DND-41 (cell line): ENCODE results near the gene CLSTN2.

ENCODE experiments used
- ATAC-seq: fragments of 200-7000 bp; cut with Tn5 transposase; 3 replicates; pipeline ENCODE4 v1.9.1; 2021; ENCODE audit warnings: low read depth; ENCODE audit not compliant: insufficient read depth
- DNase-seq: peaks from one replicate; pipeline ENCODE4 v3.0.0-alpha.2; 2020
- H2AFZ ChIP-seq: 2 replicates; pipeline ENCODE4 v1.6.0; 2012; ENCODE audit warnings: low read depth, low read length
- H3K27ac ChIP-seq: 2 replicates; pipeline ENCODE4 v1.5.1; 2012; ENCODE audit warnings: low read length, inconsistent platforms
- H3K27me3 ChIP-seq: fragments of 200-600 bp; sonication (generic); 2 replicates; pipeline ENCODE4 v1.6.0; 2012; ENCODE audit warnings: low read length, mild to moderate bottlenecking, inconsistent platforms; ENCODE audit not compliant: insufficient read depth, poor library complexity
- H3K36me3 ChIP-seq: 2 replicates; pipeline ENCODE4 v1.5.1; 2012; ENCODE audit warnings: low read length, inconsistent platforms; ENCODE audit not compliant: insufficient read depth
- H3K4me1 ChIP-seq: 2 replicates; pipeline ENCODE4 v1.5.1; 2012; ENCODE audit warnings: mild to moderate bottlenecking, low read length; ENCODE audit not compliant: insufficient read depth
- H3K4me2 ChIP-seq: 2 replicates; pipeline ENCODE4 v1.6.0; 2012; ENCODE audit warnings: mild to moderate bottlenecking, moderate library complexity, low read length, inconsistent platforms; ENCODE audit not compliant: insufficient read depth
- H3K4me3 ChIP-seq, 2 experiments: fragments of 200-600 bp in 1 of 2; shearing (Covaris generic) in 1 of 2; 2 replicates each; pipeline ENCODE4 v1.5.1; 2012 to 2016; ENCODE audit warnings: inconsistent platforms in 2 of 2, low read length in 2 of 2, mild to moderate bottlenecking in 2 of 2, low read depth in 1 of 2, moderate library complexity in 1 of 2
- H3K79me2 ChIP-seq: 2 replicates; pipeline ENCODE4 v1.6.0; 2012; ENCODE audit warnings: low read length, inconsistent platforms; ENCODE audit not compliant: insufficient read depth
- H3K9ac ChIP-seq: 2 replicates; pipeline ENCODE4 v1.6.0; 2012; ENCODE audit warnings: low read depth, mild to moderate bottlenecking, inconsistent platforms, low read length, moderate library complexity
- H3K9me3 ChIP-seq: 2 replicates; pipeline ENCODE4 v1.5.1; 2012; ENCODE audit warnings: low read length, moderate library complexity, mild to moderate bottlenecking, inconsistent platforms; ENCODE audit not compliant: insufficient read depth, severe bottlenecking
- H4K20me1 ChIP-seq: 2 replicates; pipeline ENCODE4 v1.6.0; 2012; ENCODE audit warnings: low read length; ENCODE audit not compliant: insufficient read depth
- EZH2 ChIP-seq: IDR thresholded peaks from 3 replicates; pipeline ENCODE4 v1.6.1; 2012; ENCODE audit warnings: borderline replicate concordance, low read depth, mild to moderate bottlenecking, moderate library complexity, low read length, inconsistent platforms; ENCODE audit not compliant: severe bottlenecking
- TF ChIP-seq, protein P1 (sequence below): IDR thresholded peaks from 2 replicates; pipeline ENCODE4 v1.5.1; 2012; ENCODE audit warnings: borderline replicate concordance, low read length, moderate library complexity, mild to moderate bottlenecking; ENCODE audit not compliant: poor library complexity, severe bottlenecking; ENCODE audit errors: extremely low read depth

Gene CLSTN2

DNA sequence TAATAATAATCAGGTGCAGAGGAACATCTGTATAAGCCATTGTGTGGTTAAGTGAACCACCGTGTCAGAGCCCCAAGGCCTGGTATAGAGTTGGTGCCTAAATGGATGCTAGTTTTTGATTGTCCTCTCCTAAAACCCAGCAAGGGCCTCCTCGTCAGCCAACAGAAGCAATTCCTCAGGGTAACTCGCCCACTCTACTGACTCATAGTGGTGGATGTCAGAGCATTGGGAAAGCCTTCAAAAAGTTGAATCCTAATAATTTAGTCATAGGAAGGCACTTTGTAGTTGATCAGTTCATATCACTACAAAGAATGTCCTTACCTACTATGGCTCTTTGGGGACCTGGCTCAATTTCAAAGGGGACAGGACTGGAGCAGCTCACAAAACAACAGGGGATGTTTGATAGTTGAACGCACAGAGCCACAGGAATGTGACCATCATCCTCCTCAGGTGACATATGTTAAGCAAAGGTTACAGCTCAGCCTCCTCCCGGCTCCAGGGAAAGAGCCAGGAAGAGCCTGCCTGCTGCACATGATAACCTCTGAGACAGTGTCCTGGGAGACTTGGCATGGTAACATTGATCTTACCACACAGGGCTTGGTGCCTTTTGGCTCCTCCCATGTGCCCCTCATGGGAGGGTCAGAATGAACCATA lies 338.7 kb downstream of the CLSTN2 start:
- Histone ChIP-seq H3K4me1 (no peaks in the 10 kb centered on the region), H3K79me2 (no peaks in the 10 kb centered on the region), H3K9ac (no peak overlapping the region), H4K20me1 (no peaks in the 10 kb centered on the region), H2AFZ (no peak overlapping the region), H3K4me2 (no peak overlapping the region), H3K4me3 (no peak overlapping the region), H3K27me3 (peaks cover 10% of the 10 kb centered on the region), H3K36me3 (no peaks in the 10 kb centered on the region), H3K27ac (no peak overlapping the region), H3K9me3 (no peaks in the 10 kb centered on the region)
- DNase-seq (no peak), ATAC-seq (no peak)
- no peak for TF ChIP-seq EZH2
- TF ChIP-seq, protein P1, sequence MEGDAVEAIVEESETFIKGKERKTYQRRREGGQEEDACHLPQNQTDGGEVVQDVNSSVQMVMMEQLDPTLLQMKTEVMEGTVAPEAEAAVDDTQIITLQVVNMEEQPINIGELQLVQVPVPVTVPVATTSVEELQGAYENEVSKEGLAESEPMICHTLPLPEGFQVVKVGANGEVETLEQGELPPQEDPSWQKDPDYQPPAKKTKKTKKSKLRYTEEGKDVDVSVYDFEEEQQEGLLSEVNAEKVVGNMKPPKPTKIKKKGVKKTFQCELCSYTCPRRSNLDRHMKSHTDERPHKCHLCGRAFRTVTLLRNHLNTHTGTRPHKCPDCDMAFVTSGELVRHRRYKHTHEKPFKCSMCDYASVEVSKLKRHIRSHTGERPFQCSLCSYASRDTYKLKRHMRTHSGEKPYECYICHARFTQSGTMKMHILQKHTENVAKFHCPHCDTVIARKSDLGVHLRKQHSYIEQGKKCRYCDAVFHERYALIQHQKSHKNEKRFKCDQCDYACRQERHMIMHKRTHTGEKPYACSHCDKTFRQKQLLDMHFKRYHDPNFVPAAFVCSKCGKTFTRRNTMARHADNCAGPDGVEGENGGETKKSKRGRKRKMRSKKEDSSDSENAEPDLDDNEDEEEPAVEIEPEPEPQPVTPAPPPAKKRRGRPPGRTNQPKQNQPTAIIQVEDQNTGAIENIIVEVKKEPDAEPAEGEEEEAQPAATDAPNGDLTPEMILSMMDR: no peak

DNA sequence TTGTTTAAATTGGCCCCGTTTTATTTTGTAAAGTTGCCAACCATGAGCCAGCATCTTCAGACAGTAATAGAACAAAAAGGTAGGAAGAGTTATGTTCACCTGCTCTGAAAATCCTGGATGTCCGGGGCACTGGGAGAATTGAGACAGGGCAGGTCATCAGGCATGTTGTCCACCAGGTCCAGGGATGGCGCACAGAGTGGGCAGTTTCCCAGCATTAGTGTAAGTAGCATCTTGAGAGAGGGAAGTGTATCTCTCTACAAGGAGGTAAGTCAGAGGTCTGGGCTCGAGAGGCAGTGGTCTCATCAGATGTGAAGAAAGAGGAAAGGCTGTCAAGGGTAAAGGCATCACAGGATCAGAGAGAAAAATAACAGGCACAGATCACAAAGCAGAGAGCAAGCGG lies 339.4 kb downstream of the CLSTN2 start:
- no peak for DNase-seq
- H3K4me3 ChIP-seq: no peak overlapping the region
- no peaks in the 10 kb centered on the region for H3K79me2 ChIP-seq
- no peaks in the 10 kb centered on the region for H3K9me3 ChIP-seq
- no peak overlapping the region for H3K4me2 ChIP-seq
- H4K20me1 ChIP-seq: no peaks in the 10 kb centered on the region
- H3K9ac ChIP-seq: no peak overlapping the region
- H3K36me3 ChIP-seq: no peaks in the 10 kb centered on the region
- TF ChIP-seq, protein P1: no peak
- no peak for TF ChIP-seq EZH2
- ATAC-seq: no peak
- H3K4me1 ChIP-seq: no peaks in the 10 kb centered on the region
- peaks cover 10% of the 10 kb centered on the region for H3K27me3 ChIP-seq
- no peak overlapping the region for H2AFZ ChIP-seq
- H3K27ac ChIP-seq: no peak overlapping the region

DNA sequence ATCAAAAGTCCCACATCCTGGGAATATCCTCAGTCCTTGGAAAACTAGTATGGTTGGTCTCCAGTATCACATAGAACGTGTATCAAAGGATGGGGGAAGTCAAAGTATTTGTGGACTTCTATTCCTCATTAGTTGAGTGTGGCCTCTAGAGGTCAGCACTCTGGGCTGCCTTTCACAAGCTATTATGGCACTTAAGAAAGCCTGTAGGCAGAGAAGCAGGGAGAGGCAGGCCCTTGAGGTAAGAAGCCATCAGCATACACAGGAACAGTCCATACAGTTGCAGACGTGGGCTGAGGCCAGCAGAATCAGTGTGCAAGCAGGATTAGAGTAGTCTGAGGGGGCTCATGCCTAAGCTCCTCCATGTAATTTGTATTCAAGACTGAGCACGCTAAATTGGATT lies 341.7 kb downstream of the CLSTN2 start:
- DNase-seq: no peak
- no peaks in the 10 kb centered on the region for H3K79me2 ChIP-seq
- no peaks in the 10 kb centered on the region for H4K20me1 ChIP-seq
- H3K4me1 ChIP-seq: no peaks in the 10 kb centered on the region
- TF ChIP-seq, protein P1: peak; percentile 43
- no peak for TF ChIP-seq EZH2
- H3K9me3 ChIP-seq: no peaks in the 10 kb centered on the region
- no peak overlapping the region for H3K9ac ChIP-seq
- H3K36me3 ChIP-seq: no peaks in the 10 kb centered on the region
- peaks cover 14% of the 10 kb centered on the region for H3K27me3 ChIP-seq
- no peak overlapping the region for H2AFZ ChIP-seq
- H3K27ac ChIP-seq: no peak overlapping the region
- no peak for ATAC-seq
- no peak overlapping the region for H3K4me3 ChIP-seq
- H3K4me2 ChIP-seq: no peak overlapping the region

DNA sequence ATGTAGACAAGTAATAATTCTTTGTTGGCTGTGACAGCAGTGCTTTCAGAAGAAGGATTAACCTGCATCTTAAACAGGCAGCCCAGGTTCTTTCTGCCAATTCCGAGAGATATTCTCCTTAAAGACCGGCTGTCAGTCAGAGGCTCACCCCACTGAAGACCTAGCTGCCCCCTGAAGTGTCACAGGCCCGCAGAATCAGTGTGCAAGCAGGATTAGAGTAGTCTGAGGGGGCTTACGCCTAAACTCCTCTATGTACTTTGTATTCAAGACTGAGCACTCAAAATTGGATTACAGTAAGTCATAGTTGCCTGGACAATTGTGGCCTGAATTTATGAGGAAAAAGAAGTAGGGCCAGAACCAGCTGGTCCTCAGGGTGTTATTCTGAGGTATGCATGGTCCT lies 342.9 kb downstream of the CLSTN2 start:
- Histone ChIP-seq H3K9me3 (no peaks in the 10 kb centered on the region), H3K27me3 (peaks cover 14% of the 10 kb centered on the region), H4K20me1 (no peaks in the 10 kb centered on the region), H3K4me3 (no peak overlapping the region), H3K27ac (no peak overlapping the region), H3K4me2 (no peak overlapping the region), H3K4me1 (no peaks in the 10 kb centered on the region), H3K9ac (no peak overlapping the region), H3K36me3 (no peaks in the 10 kb centered on the region), H2AFZ (no peak overlapping the region), H3K79me2 (no peaks in the 10 kb centered on the region)
- DNase-seq (no peak), ATAC-seq (no peak)
- TF ChIP-seq EZH2: no peak
- TF ChIP-seq, protein P1: no peak
